T-helper 2 cell treated with Interferon-gamma antibody and Interleukin-4, amounts not matched to agents 100 ng/mL and 5 ng/mL, for 36 hours (primary cell): ENCODE measurements around the gene ZNRF2. TPM values are rescaled to one million over a fixed set of nuclear protein-coding genes. Genes with fewer than 3 reads are reported as not detected.
"Not testable (repeated sequence)": the region's sequence is repeated elsewhere in the genome, so short reads cannot be mapped to it uniquely, and the experiment has no call there.

Source experiments
- intact Hi-C: fragments of 100-400 bp; cut with micrococcal nuclease; formaldehyde crosslinking; loops from one replicate; pipeline ENCODE4 v1.15.1; 2023
- total RNA-seq: library from RNA; stranded (reverse); gene quantifications from 2 replicates; pipeline ENCODE4 v1.2.3, GENCODE V29; 2022

Gene ZNRF2
- total RNA-seq, 1 donor from 2014 or later, result 13.8 TPM

DNA sequence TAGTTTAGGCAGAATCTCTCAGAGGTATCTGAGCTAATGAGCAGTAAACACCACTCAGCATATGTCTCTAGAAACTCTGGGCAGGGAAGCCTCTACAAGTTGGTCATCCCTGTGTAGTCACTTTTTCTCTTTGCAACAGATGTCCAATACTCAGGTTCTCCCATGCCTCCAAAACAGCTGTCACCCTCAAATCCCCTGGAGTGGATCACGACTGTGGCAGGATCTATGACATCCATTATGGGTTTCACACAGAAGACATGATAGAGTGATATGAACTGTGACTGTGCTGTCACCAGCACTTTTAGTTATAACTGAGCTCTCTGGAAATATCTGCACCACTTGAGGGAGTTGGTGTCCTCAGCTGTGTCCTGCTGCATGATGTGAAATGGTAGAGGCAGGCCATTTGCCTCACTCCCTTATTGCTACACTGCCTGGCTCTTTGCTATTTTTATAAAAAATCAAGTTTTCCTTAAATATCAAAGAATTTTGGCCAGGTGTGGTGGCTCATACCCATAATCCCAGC lies 24.1 kb upstream of the ZNRF2 start:
- intact Hi-C loops, result no loop called here

DNA sequence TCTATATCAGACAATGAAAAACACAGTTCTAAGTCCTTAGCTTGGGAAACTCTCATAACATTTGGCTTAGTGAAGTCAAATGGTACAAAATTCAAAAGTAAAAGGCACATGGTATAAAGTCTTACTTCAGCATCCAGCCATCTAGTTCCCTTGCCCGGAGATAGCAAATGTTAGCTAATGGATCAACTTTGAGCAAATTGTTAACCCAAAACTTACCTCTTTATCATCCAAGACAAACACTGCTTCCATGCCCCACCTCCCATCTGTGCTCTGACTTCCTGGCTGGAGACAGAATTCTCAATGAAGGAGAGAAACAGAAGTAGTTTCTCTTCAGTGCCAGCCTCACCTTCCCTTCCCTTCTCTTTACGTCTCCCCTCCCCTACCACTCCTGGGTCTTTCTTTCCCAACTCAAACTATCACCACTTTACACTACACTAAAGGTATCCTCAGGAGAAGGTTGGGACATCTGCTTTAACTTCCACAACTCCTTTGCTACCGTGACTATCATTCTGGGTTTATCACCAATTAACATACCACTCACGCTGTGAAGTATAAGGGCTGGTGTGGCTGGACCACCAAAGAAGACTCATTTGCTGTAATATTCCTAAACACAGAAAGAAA lies 21.2 kb upstream of the ZNRF2 start:
- intact Hi-C loops, result no loop called here

DNA sequence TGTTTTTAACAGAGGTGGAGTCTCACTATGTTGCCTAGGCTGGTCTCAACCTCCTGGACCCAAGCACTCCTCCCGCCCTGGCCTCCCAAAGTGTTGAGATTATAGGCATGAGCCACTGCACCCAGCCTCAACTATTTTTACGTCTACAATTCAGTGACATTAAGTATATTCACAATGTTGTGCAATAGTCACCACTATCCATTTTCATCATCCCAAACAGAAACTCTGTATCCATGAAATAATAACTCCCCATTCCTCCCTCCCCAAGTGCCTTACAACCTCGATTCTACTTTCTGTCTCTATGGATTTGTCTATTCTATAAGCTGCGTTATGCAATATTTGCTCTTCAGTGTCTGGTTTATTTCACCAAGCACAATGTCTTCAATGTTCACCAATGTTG lies 20.3 kb upstream of the ZNRF2 start:
- intact Hi-C loops, result no loop called here

DNA sequence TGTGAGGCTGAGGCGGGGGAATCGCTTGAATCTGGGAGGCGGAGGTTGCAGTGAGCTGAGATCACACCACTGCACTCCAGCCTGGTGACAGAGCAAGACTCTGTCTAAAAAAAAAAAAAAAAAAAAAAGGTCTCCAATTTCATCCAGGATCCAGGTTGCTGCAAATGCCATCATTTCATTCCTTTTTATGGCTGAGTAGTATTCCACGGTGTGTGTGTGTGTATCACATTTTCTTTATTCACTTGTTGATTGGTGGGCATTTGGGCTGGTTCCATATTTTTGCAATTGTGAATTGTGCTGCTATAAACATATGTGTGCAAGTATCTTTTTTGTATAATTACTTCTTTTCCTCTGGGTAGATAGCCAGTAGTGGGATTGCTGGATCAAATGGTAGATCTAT lies 19.2 kb upstream of the ZNRF2 start:
- intact Hi-C loops, result not testable (repeated sequence)

DNA sequence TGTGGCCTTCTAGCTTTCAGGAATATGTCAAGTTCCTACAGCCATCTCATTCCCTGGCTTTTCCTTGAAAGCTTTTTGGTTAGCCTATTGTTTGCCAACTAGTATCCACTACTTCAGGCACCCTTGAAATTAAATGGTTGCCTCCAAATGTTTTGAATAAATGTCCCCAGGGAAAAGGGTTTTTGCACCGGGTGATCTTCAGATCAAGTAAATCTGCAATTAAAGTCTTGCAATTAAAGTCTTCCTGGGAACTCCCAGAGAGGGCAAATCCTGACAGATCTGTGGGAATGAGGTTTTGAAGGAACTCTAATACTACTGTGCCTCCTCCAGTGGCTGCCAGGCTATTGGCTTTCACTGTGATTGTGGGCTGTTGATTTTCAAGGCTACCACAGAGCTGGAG lies 17.7 kb upstream of the ZNRF2 start:
- intact Hi-C loops, result no loop called here

DNA sequence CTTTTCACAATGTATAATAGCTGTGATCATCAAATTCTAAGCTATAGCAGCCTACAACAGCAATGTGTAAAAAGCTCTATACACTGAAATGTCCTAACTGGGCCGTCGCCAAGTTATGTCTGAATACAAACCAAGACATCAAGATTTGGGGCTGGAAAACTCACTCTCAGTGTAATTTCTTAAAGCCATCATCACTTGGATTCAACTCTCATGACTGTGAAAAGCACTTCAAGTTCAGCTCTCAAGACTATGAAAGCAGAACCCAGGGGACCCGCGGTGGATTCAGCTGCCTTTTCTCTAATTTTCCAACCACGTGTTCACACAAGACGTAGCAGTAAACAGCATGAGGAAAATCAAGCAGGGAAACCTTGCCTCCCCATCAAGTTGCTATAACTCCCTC lies 15.8 kb upstream of the ZNRF2 start:
- intact Hi-C loops, result no loop called here

DNA sequence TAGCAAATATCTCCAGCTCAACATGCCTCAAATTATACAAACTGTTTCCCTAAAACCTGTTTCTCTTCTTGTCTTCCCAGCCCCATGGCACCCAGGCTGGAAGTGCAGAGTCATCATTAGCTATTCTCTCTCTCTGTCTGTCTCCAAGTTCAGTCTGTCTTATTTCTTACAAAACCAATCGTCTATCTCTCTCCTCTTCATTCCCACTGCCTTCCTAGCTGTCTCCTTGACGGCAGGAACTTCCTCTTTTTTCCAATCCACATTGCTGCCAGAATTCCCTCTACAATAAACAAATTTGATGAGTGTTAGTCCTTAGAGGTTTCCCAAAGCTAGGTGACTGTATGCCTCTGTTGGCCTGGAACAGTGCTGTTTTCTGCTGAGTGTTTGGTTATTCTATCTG lies 14.9 kb upstream of the ZNRF2 start:
- intact Hi-C loops, result no loop called here

DNA sequence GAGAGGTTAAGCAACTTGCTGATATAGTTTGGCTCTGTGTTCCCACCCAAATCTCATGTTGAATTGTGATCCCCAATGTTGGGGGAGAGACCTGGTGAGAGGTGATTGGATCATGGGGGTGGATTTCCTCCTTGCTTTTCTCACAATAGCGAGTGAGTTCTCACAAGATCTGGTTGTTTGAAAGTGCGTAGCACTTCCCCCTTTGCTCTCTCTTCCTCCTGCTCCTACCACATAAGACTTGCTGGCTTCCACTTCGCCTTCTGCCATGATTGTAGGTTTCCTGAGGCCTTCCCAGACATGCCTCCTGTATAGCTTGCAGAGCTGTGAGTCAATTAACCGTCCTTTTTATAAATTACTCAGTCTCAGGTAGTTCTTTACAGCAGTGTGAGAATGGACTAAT lies 13.5 kb upstream of the ZNRF2 start:
- intact Hi-C loops, result no loop called here

DNA sequence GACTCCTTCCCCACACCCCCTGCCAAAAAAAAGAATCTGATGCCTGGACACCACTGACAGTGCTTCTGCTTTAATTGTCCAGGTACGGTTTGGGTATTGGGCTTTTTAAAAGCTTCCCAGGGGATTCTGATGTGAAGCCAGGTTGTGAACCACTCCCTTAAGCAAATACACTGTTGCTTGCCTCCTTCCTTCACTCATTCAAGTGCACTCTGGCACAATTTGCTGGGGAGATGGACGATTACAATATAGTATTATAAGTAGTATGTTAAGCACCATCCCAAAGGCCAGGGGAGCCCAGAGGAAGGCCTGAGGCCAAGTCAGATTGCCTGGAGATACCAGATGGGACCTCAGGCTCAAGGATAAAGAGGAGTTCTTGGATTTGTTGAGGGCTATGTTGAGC lies 12.3 kb upstream of the ZNRF2 start:
- intact Hi-C loops, result no loop called here

DNA sequence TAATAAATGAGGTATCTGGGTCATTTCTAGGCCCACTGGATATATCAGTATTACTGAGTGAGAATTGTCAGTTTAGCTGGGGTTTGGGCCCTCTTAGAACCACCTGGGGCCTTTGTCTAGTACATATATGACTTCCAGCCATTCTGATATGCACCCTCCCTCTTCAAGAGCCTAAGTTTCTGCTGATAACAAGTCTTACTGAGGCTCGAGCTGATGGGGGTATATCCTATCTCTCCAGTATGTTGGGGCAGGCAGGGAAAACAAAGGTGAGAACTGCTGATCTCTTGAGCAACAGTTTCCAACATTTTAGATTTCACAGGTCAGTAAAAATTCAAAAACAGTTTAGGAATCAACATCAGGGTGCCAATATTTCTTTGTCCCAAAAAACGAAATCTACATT lies 10.8 kb upstream of the ZNRF2 start:
- intact Hi-C loops, result no loop called here

DNA sequence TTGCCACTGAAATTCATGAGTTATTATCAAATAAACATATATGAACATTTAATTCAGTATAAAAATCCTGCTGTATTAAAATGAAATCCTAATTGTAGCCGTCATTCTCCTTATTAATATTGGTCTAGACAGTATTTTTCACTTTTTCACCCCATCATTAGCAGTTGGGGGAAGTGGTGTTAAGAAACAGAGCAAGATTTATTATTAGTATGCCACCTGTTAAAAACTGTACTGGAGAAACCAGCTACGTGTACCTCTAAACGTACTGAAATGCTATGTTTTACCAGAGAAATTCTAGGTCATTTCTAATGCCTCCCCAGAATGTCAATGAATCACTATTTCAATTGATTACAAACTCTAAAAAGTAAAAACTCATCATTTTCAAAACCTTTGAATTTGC lies 9.8 kb upstream of the ZNRF2 start:
- intact Hi-C loops, result loop anchor here (2.0 kb wide), 1 partner anchor 138 kb away; no protein-coding TSS in a partner anchor

DNA sequence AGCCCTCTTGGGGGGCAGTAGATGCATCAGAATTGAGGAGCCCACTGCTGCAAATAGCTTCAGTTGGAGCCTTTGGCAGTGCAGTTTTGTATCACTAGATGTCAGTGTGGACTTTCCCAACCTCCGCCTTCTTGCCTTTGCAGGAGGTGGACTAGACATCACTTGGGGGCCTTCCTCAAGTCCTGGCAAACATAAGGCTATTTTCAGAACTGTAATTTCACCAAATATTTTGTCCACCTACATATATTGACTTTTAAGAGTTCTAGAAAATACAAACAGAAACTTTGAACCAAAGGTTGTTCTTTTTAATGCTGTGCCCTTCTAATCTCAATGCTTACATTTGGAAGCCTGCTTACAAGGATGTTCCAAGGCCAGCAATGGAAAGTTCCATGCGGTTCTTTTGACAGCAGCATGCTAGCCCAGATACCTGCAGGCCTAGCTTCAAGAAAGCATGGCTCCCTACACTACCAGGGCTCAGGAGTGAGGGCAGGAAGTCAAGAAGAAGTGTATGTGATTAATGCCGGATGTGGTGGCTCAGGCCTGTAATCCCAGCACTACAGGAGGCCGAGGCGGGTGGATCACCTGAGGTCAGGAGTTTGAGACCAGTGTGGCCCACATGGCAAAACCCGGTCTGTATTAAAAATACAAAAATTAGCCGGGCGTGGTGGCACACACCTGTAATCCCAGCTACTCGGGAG lies 8.0 kb upstream of the ZNRF2 start:
- intact Hi-C loops, result loop anchor here (1.0 to 2.0 kb wide), 2 partner anchors 202 to 288 kb away; partner anchors contain the start of gene NOD1

DNA sequence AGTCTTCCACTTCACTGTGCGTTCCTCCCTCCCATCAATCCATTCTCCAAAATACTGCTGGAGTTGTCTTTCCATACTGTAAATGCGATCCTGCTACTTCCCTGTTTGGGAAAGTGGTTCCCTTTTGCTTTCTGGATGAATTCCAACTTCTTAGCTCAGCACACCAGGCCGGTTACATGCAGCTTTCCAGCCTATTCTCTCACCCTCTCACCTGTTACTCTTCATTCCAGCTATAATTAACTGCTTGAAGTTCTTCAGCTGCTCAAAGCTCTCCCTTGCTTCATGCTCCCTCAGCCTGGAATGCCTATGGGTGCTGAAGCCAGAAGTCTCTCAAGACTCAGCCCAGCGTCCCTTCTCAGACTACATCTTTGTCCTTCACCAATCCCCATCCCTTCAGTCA lies 6.0 kb upstream of the ZNRF2 start:
- intact Hi-C loops, result no loop called here

DNA sequence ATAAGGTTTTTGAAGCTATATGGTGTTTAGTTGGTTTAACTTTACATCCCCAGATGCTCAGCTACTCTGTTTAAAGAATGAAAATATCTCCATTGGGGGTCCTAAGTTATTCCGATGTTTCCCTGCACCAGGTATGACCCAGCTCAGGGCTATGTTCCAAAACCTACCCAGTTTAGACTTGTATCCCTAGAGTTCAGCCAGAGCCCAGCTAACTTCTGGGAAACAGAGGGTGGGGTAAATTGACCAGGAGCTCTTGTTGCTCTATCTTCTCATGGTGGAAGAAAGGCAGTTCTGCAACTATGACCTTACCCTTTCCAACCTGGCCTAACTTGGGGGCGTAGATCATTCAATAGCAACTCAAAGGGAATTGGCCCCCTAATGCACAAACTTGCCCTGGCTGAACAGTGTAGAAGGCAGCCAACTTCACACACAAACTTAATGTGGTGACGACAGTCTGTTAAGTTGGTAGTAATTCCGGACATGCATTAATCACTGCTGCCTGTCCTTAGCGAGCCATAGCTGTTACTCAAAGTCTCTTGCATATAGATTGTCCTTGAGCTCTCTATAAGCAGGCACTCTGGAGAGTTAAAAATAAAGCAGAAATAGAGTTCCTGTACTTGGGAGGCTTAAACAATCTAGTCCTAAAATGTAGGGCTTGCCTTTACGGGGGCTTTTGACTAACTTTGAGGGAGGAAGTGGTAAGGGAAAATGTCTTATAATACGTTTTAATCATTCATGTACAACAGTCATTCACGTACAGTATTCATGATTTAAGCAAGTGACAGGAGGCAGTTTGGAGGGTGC lies 5.3 kb upstream of the ZNRF2 start:
- intact Hi-C loops, result no loop called here

DNA sequence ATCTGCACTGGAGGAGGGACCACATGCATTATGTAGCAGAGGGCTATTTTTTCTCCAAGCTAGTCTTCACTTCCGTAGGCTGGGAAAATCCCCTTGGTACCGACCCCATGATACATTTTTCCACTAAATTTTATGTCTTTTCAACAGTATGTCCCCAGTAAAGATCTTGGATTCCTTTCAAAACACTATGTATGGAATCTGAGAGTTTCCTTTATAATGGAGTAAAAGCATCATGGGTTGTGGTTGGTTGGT lies 4.8 kb upstream of the ZNRF2 start:
- intact Hi-C loops, result no loop called here

DNA sequence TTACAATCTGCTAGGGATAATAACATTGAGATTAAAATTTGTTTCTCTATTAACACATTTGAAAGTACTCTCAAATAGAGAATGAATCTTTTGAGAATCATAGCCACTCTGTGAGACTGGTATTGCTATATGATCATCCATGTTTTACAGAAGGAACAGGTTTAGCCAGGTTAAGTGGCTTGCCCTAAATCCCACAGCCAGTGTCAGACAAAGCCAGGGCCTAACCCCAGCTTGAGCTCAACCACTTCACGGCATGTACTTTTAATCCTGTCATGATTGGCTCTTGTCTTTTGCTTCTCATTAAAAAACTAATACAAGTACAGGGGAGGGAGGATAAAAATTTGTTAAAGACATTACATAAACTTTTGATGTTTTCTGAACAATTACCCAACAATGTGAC lies 3.8 kb upstream of the ZNRF2 start:
- intact Hi-C loops, result loop anchor here (5.0 kb wide), 2 partner anchors 118 to 167 kb away; no protein-coding TSS in a partner anchor

DNA sequence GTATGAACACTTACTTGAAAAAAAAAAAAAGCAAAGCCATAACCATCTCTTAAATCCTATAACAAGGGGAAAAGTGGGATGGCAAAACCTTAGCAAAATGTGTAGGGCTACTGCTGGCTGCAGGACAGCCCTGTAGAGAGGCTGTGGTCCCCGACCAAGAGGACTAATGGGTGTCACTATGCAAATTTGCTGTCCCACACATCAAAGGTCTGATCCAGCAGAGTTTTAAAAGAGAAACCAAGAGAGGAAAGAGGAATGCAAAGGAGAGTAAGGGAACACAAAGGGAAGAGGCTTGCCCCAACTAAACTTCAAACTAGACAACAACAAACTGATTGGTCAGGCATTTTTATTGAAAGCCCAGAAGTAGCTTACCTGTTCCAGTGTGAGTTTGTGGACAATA lies 3.1 kb upstream of the ZNRF2 start:
- intact Hi-C loops, result loop anchor here (5.0 kb wide), 2 partner anchors 119 to 166 kb away; no protein-coding TSS in a partner anchor

DNA sequence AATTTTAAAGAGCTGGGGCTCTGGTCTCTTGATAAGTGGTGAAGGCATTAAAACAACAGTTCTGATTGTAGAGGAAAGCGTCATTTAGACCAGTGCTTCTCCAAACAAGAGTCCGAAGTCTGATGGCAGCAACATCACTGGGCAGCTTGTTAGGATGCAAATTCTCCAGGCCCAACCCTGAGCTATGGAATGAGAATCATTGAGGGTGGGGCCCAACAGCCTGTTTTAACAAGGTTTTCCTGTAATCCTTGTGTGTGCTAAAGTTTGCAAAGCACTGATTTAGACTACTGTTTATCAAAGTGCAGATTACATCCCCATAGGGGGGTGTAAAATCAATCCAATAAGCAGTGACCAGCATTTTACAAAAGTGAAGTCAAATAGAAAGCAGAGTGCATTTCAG lies 2.6 kb upstream of the ZNRF2 start:
- intact Hi-C loops, result loop anchor here (5.0 kb wide), 2 partner anchors 119 to 166 kb away; no protein-coding TSS in a partner anchor

DNA sequence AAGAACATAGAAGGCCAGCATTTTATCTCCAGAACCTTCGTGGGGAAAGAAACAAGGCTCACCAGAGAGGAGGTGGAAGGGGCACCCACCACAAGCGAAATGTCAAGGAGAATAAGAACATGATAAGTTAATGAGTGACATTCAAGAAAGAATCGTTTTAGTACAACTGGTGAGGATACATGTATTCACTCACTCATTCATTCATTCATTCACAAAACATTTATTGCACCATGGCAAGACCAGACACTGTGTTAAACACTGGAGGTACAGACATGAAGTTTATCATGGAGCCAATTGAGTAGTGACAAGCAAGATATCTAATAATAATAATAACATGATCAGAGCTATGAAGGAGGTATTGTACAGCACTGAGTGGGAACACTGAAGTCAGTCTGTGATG lies 1.7 kb upstream of the ZNRF2 start:
- intact Hi-C loops, result loop anchor here (5.0 kb wide), 2 partner anchors 120 to 165 kb away; no protein-coding TSS in a partner anchor

DNA sequence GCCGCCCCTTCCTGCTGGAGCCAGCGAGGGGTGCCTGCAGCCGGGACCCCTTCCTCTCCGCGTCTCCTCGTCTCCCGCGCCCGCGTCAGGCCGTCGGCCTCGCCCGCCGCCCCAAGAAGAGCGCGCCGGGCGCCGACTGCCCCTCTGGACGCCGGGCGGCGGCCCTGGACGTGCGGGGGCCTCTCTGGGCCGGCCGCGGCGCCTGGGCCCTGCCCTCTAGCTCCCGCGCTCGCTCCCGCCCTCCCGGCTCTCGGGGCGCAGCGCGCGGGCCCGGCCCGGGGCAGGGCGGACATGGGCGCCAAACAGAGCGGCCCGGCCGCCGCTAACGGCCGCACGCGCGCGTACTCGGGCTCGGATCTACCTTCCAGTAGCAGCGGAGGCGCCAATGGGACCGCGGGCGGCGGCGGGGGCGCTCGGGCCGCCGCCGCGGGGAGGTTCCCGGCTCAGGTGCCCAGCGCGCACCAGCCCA lies 704 bp downstream of the ZNRF2 start:
- intact Hi-C loops, result loop anchor here (2.0 kb wide), 1 partner anchor 442 kb away; no protein-coding TSS in a partner anchor

DNA sequence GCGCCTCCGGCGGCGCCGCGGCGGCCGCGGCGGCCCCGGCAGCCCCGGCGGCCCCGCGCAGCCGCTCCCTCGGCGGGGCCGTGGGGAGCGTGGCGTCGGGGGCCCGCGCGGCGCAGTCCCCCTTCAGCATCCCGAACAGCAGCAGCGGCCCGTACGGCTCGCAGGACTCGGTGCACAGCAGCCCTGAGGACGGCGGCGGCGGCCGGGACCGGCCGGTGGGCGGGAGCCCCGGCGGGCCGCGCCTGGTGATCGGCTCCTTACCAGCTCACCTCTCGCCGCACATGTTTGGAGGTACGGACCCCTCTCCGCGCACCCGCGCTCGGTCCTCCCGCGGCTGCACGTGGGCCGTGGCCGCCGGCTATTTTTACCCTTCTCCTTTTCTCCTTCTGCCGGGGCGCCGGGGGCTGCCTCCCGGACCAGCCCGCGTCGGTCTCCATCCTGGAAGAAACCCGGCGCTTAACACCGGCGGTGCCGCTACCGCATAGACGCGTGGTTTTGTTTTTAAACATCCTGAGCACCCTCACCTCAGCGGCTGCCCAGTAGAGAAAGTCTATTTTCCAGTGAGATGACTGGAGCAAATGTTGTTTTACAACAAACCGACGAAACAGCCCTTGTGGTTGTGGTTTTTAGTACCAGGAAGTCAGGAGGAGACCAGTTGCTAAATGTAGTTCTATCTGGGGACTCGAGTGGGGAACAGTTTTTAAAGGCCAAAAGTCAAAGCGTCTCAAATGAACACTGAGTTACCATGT lies 1.3 kb downstream of the ZNRF2 start:
- intact Hi-C loops, result loop anchor here (1.0 to 2.0 kb wide), 3 partner anchors 45 to 441 kb away; no protein-coding TSS in a partner anchor
